ENCODE data around the gene DOCK6. TPM values are rescaled to one million over a fixed set of nuclear protein-coding genes. Genes with fewer than 3 reads are reported as not detected.
A peak's percentile ranks its signal among the peaks of the same experiment; 100 is the strongest.

The DOCK6 gene
- total and polyA plus RNA-seq, 2 of the 13 experiments (the other 11 are each of a cell fraction or from before 2014, with no cell fraction given): 5.4 to 38.1 TPM

GRCh38 chr19:11236324-11237301 lies 25.7 kb downstream of the DOCK6 start (continued):
- TF ChIP-seq ZHX1 (CRISPR knock-in tag; IDR thresholded peaks at IDR 0.05; ENCODE audit: low read depth) (peak; percentile 85; the same call in 1 of the 2 replicates), ZBTB38 (CRISPR knock-in tag; IDR thresholded peaks at IDR 0.05) (no peak; the same call in none of the 2 replicates), FOXA3 (CRISPR knock-in tag; IDR thresholded peaks at IDR 0.05) (peak; percentile 61; the same call in 1 of the 2 replicates), HNRNPUL1 (IDR thresholded peaks at IDR 0.05; ENCODE audit: low read depth, low read length) (no peak), TP53 (CRISPR knock-in tag; conservative IDR thresholded peaks at IDR 0.05) (0 out of 2 replicates have a peak, but pooled peaks have one; percentile 60), ZNF367 (CRISPR knock-in tag; IDR thresholded peaks at IDR 0.05; ENCODE audit: borderline replicate concordance) (no peak), CBX5 (CRISPR knock-in tag; IDR thresholded peaks at IDR 0.05; ENCODE audit: borderline replicate concordance) (peak; percentile 41; the same call in 1 of the 2 replicates), HOXD1 (CRISPR knock-in tag; IDR thresholded peaks at IDR 0.05) (peak; percentile 69; the same call in 1 of the 2 replicates), MYC (CRISPR knock-in tag; IDR thresholded peaks at IDR 0.05; ENCODE audit: borderline replicate concordance) (peak; percentile 83), MED13 (CRISPR knock-in tag; IDR thresholded peaks at IDR 0.05) (peak; percentile 86), PRDM4 (CRISPR knock-in tag; IDR thresholded peaks at IDR 0.05; ENCODE audit: borderline replicate concordance) (no peak), SP140L (CRISPR knock-in tag; IDR thresholded peaks at IDR 0.05; ENCODE audit: borderline replicate concordance) (no peak), AHDC1 (CRISPR knock-in tag; IDR thresholded peaks at IDR 0.05; ENCODE audit: borderline replicate concordance) (peak; percentile 53; the same call in 1 of the 2 replicates), FIP1L1 (IDR thresholded peaks at IDR 0.05; ENCODE audit: borderline replicate concordance, insufficient read depth, low read depth, low read length) (no peak), ONECUT2 (CRISPR knock-in tag; IDR thresholded peaks at IDR 0.05) (peak; percentile 53; the same call in 1 of the 2 replicates)

Measured in HepG2 (cell line).